ENCODE measurements around the gene RSRC1. TPM values are rescaled to one million over a fixed set of nuclear protein-coding genes. Genes with fewer than 3 reads are reported as not detected.
"Not testable (repeated sequence)": the region's sequence is repeated elsewhere in the genome, so short reads cannot be mapped to it uniquely, and the experiment has no call there.

The RSRC1 gene, protein sequence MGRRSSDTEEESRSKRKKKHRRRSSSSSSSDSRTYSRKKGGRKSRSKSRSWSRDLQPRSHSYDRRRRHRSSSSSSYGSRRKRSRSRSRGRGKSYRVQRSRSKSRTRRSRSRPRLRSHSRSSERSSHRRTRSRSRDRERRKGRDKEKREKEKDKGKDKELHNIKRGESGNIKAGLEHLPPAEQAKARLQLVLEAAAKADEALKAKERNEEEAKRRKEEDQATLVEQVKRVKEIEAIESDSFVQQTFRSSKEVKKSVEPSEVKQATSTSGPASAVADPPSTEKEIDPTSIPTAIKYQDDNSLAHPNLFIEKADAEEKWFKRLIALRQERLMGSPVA
- total RNA-seq = 10 to 100 TPM; 35.6 to 45.8 TPM

DNA sequence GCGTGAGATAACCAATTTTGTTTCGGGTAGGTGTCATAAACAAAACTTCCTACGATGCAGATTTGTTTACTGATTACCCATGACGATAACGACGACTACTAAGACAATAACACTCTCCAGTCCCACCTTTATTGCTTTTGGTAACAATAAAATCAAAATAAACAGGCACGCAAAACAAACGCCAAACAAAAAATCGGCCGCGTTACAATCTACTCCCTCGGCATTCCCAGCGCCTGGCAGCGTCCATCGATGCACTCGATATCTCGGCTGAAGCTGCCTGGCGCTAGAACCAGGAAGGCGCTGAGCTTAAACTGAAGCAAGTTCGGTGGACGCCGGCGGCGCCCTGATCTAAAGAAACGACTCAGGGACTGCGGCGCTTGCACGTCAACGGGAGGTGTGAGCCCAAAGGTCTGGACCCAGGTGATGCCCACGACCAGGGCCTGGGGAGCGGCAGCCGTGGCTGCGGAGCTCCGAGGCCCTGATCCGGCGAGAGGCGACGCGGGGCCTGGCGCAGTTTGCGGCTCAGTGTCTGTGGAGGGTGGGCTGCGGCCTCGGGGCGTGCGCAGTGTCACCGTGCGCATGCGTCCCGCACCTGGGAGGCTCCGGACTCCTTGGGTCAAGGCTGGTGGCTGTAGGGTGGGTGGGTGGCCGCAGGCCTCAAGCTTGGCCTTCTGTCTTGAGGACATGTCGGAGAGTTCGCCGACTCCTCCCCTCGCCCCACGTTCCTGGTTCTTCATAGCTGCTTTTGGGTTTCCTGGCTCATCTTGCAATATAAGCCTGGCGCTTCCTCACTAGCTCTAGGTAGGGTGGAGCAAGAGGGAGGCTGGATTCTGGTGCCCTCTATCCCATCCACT, at the start of gene RSRC1:
RSRC1 (plus strand) TSS at position 286 of the 854 bp plus-strand sequence. CDS start 12,016 bp downstream, outside the sequence.
- Mint-ChIP-seq H3K27me3 (ENCODE audit: low read depth) (peaks cover 37% of the 10 kb centered on the region), H3K27ac (peak within 1 kb of the TSS; percentile 86), H3K4me3 (peak within 1 kb of the TSS; percentile 96 to 98), H3K9me3 (peaks cover 0 to 6% of the 10 kb centered on the region in 2 donors), H3K36me3 (ENCODE audit: insufficient read depth in 2 of 2) (peaks cover 3 to 17% of the 10 kb centered on the region in 2 donors), H3K4me1 (ENCODE audit: low read depth) (peaks cover 51% of the 10 kb centered on the region)
- DNase-seq = peak; percentile 78 to 83
- ATAC-seq (replicated peaks in 1 of 2) = peak; percentile 86 to 87

DNA sequence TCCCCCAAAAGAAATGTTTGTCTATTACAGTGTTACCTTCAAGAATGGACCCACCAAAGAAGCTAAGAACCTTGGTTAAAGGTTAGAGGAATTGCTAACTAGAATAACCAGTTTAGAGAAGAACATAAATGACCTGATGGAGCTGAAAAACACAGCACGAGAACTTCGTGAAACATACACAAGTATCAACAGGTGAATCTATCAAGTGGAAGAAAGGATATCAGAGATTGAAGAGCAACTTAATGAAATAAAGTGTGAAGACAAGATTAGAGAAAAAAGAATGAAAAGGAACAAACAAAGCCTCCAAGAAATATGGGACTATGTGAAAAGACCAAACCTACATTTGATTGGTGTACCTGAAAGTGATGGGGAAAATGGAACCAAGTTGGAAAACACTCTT, 44.3 kb upstream of the RSRC1 start:
- not testable (repeated sequence) for H3K36me3 Mint-ChIP-seq (ENCODE audit: insufficient read depth in 2 of 2); DNase-seq; H3K4me1 Mint-ChIP-seq (ENCODE audit: low read depth); H3K27ac Mint-ChIP-seq; H3K9me3 Mint-ChIP-seq; H3K4me3 Mint-ChIP-seq; ATAC-seq (replicated peaks in 1 of 2)
- peaks cover 15% of the 10 kb centered on the region for H3K27me3 Mint-ChIP-seq (ENCODE audit: low read depth)

DNA sequence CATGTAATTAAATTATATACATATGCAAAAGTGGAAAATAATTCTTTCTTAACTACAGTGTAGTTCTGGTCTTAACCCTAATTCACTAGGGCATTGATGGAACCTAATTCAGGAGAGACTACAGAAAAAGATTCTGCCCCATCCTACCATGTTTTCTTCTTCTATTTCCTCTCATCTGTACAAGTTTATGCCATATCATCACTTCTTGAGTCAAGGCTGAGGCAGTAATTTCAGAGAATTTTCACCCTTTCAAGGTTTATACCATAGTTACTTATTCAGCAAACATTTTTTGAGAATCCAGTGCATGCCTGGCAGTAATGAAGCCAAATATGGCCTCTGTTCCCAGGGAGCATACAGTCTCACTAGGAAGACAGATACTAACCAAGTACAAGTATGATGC, 37.1 kb upstream of the RSRC1 start:
- Mint-ChIP-seq H3K27ac (no peak overlapping the region), H3K4me1 (ENCODE audit: low read depth) (no peaks in the 10 kb centered on the region), H3K36me3 (ENCODE audit: insufficient read depth in 2 of 2) (no peaks in the 10 kb centered on the region), H3K27me3 (ENCODE audit: low read depth) (peaks cover 36% of the 10 kb centered on the region), H3K9me3 (no peaks in the 10 kb centered on the region), H3K4me3 (no peak overlapping the region)
- DNase-seq = no peak
- no peak for ATAC-seq (replicated peaks in 1 of 2)

DNA sequence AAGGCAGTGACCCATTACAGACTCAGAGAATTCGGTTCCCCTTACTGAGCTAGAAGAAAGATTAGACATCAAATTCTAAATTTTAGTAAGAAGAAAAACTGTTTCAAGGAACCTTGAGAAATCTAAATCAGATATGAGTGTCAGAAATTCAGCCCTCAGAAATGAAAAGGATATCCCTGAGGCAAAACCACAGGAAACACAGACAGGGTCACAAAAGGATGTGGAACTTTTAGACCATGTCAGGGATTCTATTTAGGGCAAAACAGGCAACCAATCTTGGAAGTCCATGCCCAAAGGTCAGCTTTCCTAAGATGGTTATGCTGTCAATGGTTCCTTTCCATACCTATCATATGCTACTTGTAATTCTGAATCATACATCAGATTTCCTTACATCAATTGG, 35.3 kb upstream of the RSRC1 start:
- peaks cover 36% of the 10 kb centered on the region for H3K27me3 Mint-ChIP-seq (ENCODE audit: low read depth)
- ATAC-seq (replicated peaks in 1 of 2) = no peak
- no peak overlapping the region for H3K27ac Mint-ChIP-seq
- DNase-seq = no peak
- H3K36me3 Mint-ChIP-seq (ENCODE audit: insufficient read depth in 2 of 2) = no peaks in the 10 kb centered on the region
- H3K4me3 Mint-ChIP-seq = no peak overlapping the region
- H3K9me3 Mint-ChIP-seq = no peaks in the 10 kb centered on the region
- no peaks in the 10 kb centered on the region for H3K4me1 Mint-ChIP-seq (ENCODE audit: low read depth)

DNA sequence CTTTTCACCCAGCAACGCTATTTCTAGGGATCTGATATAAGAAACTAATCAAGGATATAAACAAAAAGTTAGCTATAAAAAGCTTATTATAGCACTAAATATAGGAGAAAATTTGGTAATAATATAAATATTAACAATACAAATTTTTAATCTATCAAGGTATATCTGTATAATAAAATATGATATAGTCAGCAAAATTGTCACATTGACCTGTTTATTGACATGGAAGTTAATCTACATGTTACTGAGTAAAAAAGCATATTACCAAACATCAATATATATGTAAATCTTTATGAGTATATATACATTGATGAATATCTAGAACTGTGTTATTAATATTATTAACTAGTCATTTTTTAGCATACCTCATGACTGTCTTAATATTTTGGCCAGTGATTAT, 30.3 kb upstream of the RSRC1 start:
- H3K27me3 Mint-ChIP-seq (ENCODE audit: low read depth) = peaks cover 20% of the 10 kb centered on the region
- H3K4me1 Mint-ChIP-seq (ENCODE audit: low read depth) = no peaks in the 10 kb centered on the region
- no peaks in the 10 kb centered on the region for H3K9me3 Mint-ChIP-seq
- no peak overlapping the region for H3K27ac Mint-ChIP-seq
- no peak for ATAC-seq (replicated peaks in 1 of 2)
- H3K36me3 Mint-ChIP-seq (ENCODE audit: insufficient read depth in 2 of 2) = no peaks in the 10 kb centered on the region
- no peak overlapping the region for H3K4me3 Mint-ChIP-seq
- DNase-seq = no peak

DNA sequence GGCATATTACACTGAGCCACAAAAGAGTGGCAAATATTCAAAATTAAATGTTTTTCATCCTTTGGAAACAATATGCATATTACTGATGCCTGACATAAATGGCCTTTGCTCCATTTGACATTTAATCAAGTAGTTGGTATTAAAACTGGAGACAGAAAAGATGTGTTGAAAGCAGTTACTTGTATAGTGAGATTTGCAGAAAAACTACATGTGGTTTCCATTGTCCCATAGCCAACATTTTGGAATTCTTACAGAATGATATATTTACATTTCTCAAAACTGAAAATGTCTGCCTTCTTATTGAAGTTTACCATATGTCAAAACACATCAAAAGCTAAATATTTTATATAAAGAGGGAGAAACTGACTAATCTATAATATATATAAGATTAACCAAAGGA, 25.2 kb upstream of the RSRC1 start:
- Mint-ChIP-seq H3K27me3 (ENCODE audit: low read depth) (peaks cover 33% of the 10 kb centered on the region), H3K4me1 (ENCODE audit: low read depth) (no peaks in the 10 kb centered on the region), H3K36me3 (ENCODE audit: insufficient read depth in 2 of 2) (no peaks in the 10 kb centered on the region), H3K27ac (no peak overlapping the region), H3K9me3 (no peaks in the 10 kb centered on the region), H3K4me3 (no peak overlapping the region)
- ATAC-seq (replicated peaks in 1 of 2) (no peak), DNase-seq (no peak)

DNA sequence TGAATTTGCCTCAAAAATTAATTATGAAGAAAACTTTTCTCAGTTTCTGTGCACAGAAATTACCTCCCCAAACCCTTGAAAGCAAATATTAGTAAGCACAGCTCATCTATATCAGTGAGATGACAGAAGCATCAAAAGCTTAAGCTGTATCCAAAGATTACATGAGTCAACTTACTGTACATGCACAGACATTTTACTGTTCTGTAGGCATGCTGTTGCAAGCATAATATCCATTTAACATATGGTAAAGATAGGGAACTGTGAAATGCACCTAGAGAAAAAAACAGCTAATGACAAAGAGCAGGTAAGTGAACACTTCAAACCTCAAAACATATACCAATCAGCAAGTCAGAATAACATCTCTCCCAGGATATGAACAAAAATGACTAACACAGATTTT, 24.5 kb upstream of the RSRC1 start:
- DNase-seq = no peak
- Mint-ChIP-seq H3K4me1 (ENCODE audit: low read depth) (no peaks in the 10 kb centered on the region), H3K27ac (no peak overlapping the region), H3K36me3 (ENCODE audit: insufficient read depth in 2 of 2) (no peaks in the 10 kb centered on the region), H3K27me3 (ENCODE audit: low read depth) (peaks cover 40% of the 10 kb centered on the region), H3K9me3 (no peaks in the 10 kb centered on the region), H3K4me3 (no peak overlapping the region)
- no peak for ATAC-seq (replicated peaks in 1 of 2)

DNA sequence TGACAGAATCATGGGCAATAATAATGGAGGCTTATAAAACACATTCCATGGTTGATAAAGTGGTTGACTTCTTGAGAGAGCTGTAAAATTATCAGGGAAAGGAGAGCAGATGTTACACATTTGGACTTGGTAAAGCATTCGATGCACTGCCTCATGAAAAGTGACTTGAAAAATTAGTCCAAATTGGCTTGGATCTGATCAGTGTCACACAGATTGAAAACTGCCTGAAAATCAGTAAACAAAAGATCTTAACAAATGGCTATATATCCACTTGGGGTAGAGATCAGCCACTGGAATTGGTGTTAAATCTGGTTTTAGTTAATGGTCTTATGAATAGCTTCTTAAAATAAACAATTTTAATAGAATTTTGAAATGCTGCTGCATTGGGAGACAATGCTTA, 24.0 kb upstream of the RSRC1 start:
- DNase-seq (no peak), ATAC-seq (replicated peaks in 1 of 2) (no peak)
- no peaks in the 10 kb centered on the region for H3K36me3 Mint-ChIP-seq (ENCODE audit: insufficient read depth in 2 of 2)
- no peak overlapping the region for H3K4me3 Mint-ChIP-seq
- H3K4me1 Mint-ChIP-seq (ENCODE audit: low read depth) = no peaks in the 10 kb centered on the region
- H3K9me3 Mint-ChIP-seq = no peaks in the 10 kb centered on the region
- no peak overlapping the region for H3K27ac Mint-ChIP-seq
- H3K27me3 Mint-ChIP-seq (ENCODE audit: low read depth) = peaks cover 45% of the 10 kb centered on the region

DNA sequence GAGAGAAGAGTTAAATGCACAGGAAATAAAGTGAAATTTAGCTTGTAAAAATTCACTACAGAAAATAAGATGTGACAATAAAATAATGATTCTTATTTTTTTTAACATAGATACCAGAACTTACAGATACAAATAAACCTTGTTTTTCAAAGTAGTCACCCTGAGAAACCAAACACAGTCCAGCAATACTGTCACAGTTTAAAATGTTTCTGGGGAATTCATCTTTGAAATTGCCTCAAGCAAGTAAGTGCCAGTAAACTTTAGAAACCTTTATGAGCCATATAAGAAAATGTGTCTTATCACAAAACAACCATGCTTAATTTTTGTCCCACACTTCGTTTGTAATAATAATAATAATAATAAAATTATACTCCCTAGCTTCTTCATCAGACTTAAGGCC, 23.5 kb upstream of the RSRC1 start:
- ATAC-seq (replicated peaks in 1 of 2) (no peak), DNase-seq (no peak)
- Mint-ChIP-seq H3K9me3 (no peaks in the 10 kb centered on the region), H3K27ac (no peak overlapping the region), H3K36me3 (ENCODE audit: insufficient read depth in 2 of 2) (no peaks in the 10 kb centered on the region), H3K4me3 (no peak overlapping the region), H3K4me1 (ENCODE audit: low read depth) (no peaks in the 10 kb centered on the region), H3K27me3 (ENCODE audit: low read depth) (peaks cover 48% of the 10 kb centered on the region)

DNA sequence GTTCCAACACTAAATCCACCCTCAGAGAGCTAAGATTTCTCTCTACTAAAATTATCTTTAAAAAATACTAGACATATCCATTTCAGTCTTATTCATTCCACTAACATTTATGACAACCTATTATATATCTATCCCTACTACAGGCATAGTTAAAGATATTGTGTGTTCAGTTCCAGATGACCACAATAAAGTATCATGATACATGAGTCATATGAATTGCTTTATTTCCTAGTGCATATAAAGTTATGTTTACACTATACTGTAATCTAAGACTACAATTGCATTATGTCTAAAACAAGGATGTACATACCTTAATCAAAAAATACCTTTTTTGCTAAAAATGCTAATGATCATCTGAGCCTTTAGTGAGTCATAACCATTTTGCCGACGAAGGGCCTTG, 23.1 kb upstream of the RSRC1 start:
- ATAC-seq (replicated peaks in 1 of 2) (no peak), DNase-seq (no peak)
- H3K27ac Mint-ChIP-seq = no peak overlapping the region
- no peak overlapping the region for H3K4me3 Mint-ChIP-seq
- no peaks in the 10 kb centered on the region for H3K9me3 Mint-ChIP-seq
- no peaks in the 10 kb centered on the region for H3K4me1 Mint-ChIP-seq (ENCODE audit: low read depth)
- peaks cover 52% of the 10 kb centered on the region for H3K27me3 Mint-ChIP-seq (ENCODE audit: low read depth)
- H3K36me3 Mint-ChIP-seq (ENCODE audit: insufficient read depth in 2 of 2) = no peaks in the 10 kb centered on the region

DNA sequence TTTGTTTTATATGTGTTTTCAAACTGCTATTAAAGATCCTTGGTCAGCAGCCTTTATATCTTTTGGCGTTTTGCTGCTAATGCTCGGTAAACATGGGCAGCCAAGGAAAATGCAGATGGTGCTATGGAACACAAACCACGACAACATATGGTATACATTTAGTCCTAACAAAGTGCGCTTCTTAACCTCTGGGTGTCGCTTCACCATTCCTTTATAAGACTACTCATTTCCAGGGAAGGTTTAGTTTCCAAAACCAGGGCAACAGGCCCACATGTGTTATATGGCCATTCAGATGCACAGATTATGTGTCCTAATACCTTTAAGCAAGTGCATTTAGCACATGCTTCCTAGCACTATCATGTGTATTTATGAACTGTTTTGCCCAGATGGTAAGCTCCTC, 18.4 kb upstream of the RSRC1 start:
- H3K9me3 Mint-ChIP-seq = no peaks in the 10 kb centered on the region
- peaks cover 0 to 4% of the 10 kb centered on the region in 2 donors for H3K36me3 Mint-ChIP-seq (ENCODE audit: insufficient read depth in 2 of 2)
- H3K27me3 Mint-ChIP-seq (ENCODE audit: low read depth) = peaks cover 83% of the 10 kb centered on the region
- DNase-seq (no peak), ATAC-seq (replicated peaks in 1 of 2) (no peak)
- H3K27ac Mint-ChIP-seq = no peak overlapping the region
- H3K4me1 Mint-ChIP-seq (ENCODE audit: low read depth) = peaks cover 7% of the 10 kb centered on the region
- no peak overlapping the region for H3K4me3 Mint-ChIP-seq

DNA sequence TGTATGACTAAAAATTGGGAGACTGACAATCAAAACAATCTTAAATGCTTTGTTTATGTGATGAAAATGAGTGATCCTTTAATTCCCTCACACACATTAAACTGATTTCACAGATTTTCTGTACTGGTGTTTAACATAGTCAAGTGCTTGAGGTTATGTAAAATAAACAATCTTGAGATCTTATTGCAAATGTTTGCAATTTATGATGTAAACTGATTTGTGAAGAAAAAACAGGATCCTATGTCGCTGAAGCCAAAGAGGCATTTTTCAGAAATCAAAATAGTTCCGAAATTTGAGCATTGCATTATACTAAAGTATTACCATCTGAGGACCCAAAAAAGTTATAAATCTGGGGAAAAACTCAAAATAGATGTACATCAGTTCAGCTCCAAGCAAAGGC, 16.4 kb upstream of the RSRC1 start:
- peaks cover 24% of the 10 kb centered on the region for H3K4me1 Mint-ChIP-seq (ENCODE audit: low read depth)
- no peaks in the 10 kb centered on the region for H3K9me3 Mint-ChIP-seq
- DNase-seq (no peak), ATAC-seq (replicated peaks in 1 of 2) (no peak)
- H3K36me3 Mint-ChIP-seq (ENCODE audit: insufficient read depth in 2 of 2) = peaks cover 0 to 4% of the 10 kb centered on the region in 2 donors
- H3K27ac Mint-ChIP-seq = no peak overlapping the region
- H3K4me3 Mint-ChIP-seq = no peak overlapping the region
- peaks cover 89% of the 10 kb centered on the region for H3K27me3 Mint-ChIP-seq (ENCODE audit: low read depth)

DNA sequence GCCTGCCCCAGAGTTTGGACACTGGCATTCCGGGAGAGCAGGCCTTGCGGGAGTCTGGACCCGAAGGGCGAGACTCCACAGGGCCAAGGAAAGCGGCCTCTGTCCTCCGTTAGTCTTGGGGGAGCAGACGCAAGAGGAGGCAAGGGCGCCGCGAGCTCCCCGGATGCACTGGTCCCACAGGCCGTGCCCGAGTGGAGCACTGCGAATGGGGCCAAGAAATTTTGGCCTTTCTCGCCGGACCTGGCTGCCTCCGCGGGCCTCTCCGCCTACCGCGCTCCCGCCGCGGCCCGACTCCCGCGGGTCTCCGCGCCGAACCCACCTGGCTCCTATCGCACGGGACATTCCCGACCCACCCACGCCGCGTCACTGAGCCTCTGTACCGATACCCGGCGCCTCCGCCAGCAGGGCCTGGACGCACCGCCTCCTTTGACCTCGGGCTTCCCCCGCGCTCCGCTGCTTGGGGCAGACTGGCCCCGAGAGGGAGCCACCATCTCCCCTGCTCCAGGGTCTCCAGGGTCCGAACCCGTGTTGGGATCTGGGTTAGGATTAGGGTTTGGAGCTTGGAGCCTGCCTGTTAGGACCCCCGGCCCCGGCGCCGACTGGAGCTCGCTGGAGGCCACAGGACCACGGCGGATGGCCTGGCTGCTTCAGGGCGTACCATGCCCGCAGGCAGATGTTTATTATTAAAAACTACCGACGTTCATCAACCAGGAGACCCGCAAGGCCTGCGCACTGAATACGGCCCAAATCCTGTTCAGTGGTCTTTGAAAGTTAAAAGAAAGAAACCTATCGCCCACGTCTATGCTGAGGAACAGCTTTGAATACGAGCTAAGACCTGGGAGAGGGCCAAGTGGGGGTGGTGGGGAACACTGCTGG, 15.4 kb upstream of the RSRC1 start:
- Mint-ChIP-seq H3K9me3 (no peaks in the 10 kb centered on the region), H3K27ac (no peak overlapping the region), H3K4me1 (ENCODE audit: low read depth) (peaks cover 26% of the 10 kb centered on the region), H3K36me3 (ENCODE audit: insufficient read depth in 2 of 2) (peaks cover 0 to 4% of the 10 kb centered on the region in 2 donors), H3K4me3 (peak overlapping the region in 1 of 2 donors; percentile 46), H3K27me3 (ENCODE audit: low read depth) (peaks cover 92% of the 10 kb centered on the region)
- ATAC-seq (replicated peaks in 1 of 2) (no peak), DNase-seq (peak in 1 of 2 donors; percentile 20)

All from activated T-cell treated with anti-CD3 and anti-CD28 coated beads, Interleukin-2, amount 50 U/mL, for 72 hours (primary cell).